ENCODE measurements around the gene MYH14. TPM values are rescaled to one million over a fixed set of nuclear protein-coding genes. Genes with fewer than 3 reads are reported as not detected.

The MYH14 gene
- total and polyA plus RNA-seq, 2 of the 13 experiments (the other 11 are each of a cell fraction or from before 2014, with no cell fraction given), result 5.5 to 5.8 TPM

GRCh38 chr19:50176775-50177174 lies 26.6 kb upstream of the MYH14 start:
- Histone ChIP-seq H4K20me1 (ENCODE audit: insufficient read depth, low read length) (no peaks in the 10 kb centered on the region), H3K4me3 (replicated peaks in 1 of 3; ENCODE audit: insufficient read depth in 1 of 3, low read depth in 2 of 3, low read length in 3 of 3) (no peak overlapping the region), H3K4me1 (ENCODE audit: insufficient read depth, low read length) (no peaks in the 10 kb centered on the region), H3K9me3 (ENCODE audit: low read length) (no peaks in the 10 kb centered on the region), H3K27me3 (ENCODE audit: control insufficient read depth in 1 of 2, insufficient read depth in 2 of 2, low read length in 2 of 2) (peaks cover 0 to 2% of the 10 kb centered on the region in 2 experiments; a peak in 1 of 5 replicates), H3K36me3 (replicated peaks in 1 of 2; ENCODE audit: control insufficient read depth in 1 of 2, insufficient read depth in 2 of 2, low read length in 2 of 2) (no peaks in the 10 kb centered on the region), H2AFZ (ENCODE audit: low read length) (no peak overlapping the region), H3K27ac (ENCODE audit: extremely low read length, insufficient read depth, low read length) (no peak overlapping the region), H3K79me2 (ENCODE audit: insufficient read depth, low read length) (no peaks in the 10 kb centered on the region), H3K9ac (ENCODE audit: insufficient read depth, low read depth, low read length) (no peak overlapping the region), H3K4me2 (ENCODE audit: low read depth, low read length) (no peak overlapping the region)
- intact Hi-C loops (cut with micrococcal nuclease; ENCODE audit: unreplicated experiment) (no loop called here), in situ Hi-C loops (cut with HindIII; ENCODE audit: extremely low pct_ligation_motif_present, low pct_unique_long_range_greater_than_20kb) (no loop called here)
- FAIRE-seq (no peak), DNase-seq (ENCODE audit: low spot score) (no peak), ATAC-seq (no peak)
- TF ChIP-seq ZNF451 (CRISPR knock-in tag; IDR thresholded peaks at IDR 0.05) (no peak), ZNF121 (CRISPR knock-in tag; IDR thresholded peaks at IDR 0.05) (no peak), ATF4 (CRISPR knock-in tag; IDR thresholded peaks at IDR 0.05) (no peak), ARNTL (CRISPR knock-in tag; IDR thresholded peaks at IDR 0.05) (no peak), TOE1 (CRISPR knock-in tag; IDR thresholded peaks at IDR 0.05) (no peak), GPBP1L1 (CRISPR knock-in tag; IDR thresholded peaks at IDR 0.05) (no peak), FOXP4 (CRISPR knock-in tag; IDR thresholded peaks at IDR 0.05) (no peak), ZFP36L1 (CRISPR knock-in tag; IDR thresholded peaks at IDR 0.05) (no peak), KLF15 (CRISPR knock-in tag; IDR thresholded peaks at IDR 0.05; ENCODE audit: borderline replicate concordance) (no peak), ZNF619 (CRISPR knock-in tag; IDR thresholded peaks at IDR 0.05) (no peak), IKZF1 (IDR thresholded peaks at IDR 0.05) (no peak), ZNF746 (CRISPR knock-in tag; IDR thresholded peaks at IDR 0.05) (no peak), ZNF335 (CRISPR knock-in tag; IDR thresholded peaks at IDR 0.05) (no peak), ATF1 (CRISPR knock-in tag; IDR thresholded peaks at IDR 0.05) (no peak), NBN (conservative IDR thresholded peaks at IDR 0.05) (no peak), ZNF569 (CRISPR knock-in tag; IDR thresholded peaks at IDR 0.05; ENCODE audit: borderline replicate concordance) (no peak), ZNF576 (CRISPR knock-in tag; IDR thresholded peaks at IDR 0.05) (no peak), PAWR (CRISPR knock-in tag; IDR thresholded peaks at IDR 0.05; ENCODE audit: borderline replicate concordance) (no peak)
- ChIA-PET POLR2A (no interaction called here), CTCF (ENCODE audit: low intra/inter-chr PET ratio, low total read pairs) (no interaction called here)
- 27% methylated on average over 9 of the region's 9 CpGs for WGBS (ENCODE audit: low lambda C conversion rate)
- no TSS peak for BruUV-seq (replicated peaks)
